Measurements from ENCODE around the gene BOLA1. TPM values are rescaled to one million over a fixed set of nuclear protein-coding genes. Genes with fewer than 3 reads are reported as not detected.
"Not testable (repeated sequence)": the region's sequence is repeated elsewhere in the genome, so short reads cannot be mapped to it uniquely, and the experiment has no call there.

The BOLA1 gene
- total RNA-seq, 2 experiments from 2014 or later = 24.9 to 27.2 TPM

DNA sequence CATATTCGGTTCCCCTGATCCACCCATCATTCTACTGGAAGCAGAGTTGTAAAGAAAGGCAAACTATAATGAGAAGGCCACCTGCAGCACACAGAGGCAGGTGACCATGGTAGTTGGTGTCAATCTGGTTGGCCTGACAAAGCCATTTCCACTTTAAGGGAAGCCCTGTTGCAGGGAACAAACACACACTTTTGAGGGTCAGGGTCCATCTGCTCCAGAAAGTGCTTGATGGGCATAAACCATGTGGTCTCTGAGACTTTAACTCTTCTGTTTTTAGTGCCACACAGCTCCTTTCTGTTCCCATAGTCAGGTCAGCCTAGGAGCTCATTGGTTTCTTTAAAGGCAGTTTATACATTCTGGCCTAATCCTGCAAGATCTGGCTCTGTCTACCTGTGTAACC, 17.5 kb upstream of the BOLA1 start:
- peak overlapping the region; percentile 5 for H3K27ac Mint-ChIP-seq
- POLR2A ChIA-PET = no interaction called here

DNA sequence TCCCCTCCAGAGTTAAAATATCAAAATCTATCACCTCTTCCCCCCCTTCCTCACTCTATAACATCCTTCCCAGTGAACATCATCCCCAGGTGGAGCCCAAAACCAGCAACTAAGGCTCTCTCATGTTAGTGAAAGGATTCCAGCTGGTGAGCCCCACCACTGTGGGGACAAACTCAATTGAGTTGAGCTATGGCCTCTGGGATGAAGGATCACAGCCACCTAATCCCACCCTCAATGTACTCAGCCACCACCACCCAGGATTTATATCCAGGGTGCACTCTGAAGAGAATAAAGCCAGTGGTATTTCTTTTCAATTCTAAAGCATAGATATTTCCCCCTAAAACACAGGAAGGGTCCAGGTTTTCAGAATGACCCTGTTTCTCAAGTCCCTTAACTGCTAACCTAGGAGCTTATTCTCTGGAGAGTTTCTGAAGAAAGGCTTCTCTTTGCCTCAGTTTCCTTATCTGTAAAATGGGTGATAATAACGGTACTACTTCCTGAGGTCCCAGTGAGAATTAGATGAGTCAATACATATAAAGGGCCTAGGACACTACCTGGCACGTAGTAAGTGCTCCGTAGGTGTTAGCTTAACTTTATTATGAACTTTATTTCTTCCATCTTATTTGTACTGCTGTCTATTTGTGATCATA, 15.6 kb upstream of the BOLA1 start:
- Mint-ChIP-seq H3K27me3 (no peaks in the 10 kb centered on the region), H3K4me1 (peaks cover 26% of the 10 kb centered on the region), H3K27ac (no peak overlapping the region), H3K9me3 (no peaks in the 10 kb centered on the region), H3K4me3 (peak overlapping the region; percentile 1), H3K36me3 (ENCODE audit: low read depth) (no peaks in the 10 kb centered on the region)
- DNase-seq = no peak
- ChIA-PET POLR2A (interaction anchor here (1.2 to 6.9 kb wide), 13 partner anchors 10 to 745 kb away, joined by 3 to 314 read pairs (median 70); partner anchors contain the start of genes ANP32E, BOLA1, MTMR11 and OTUD7B), CTCF (interaction anchor here (1.4 kb wide), 1 partner anchor 303 kb away, joined by 6 read pairs; no protein-coding TSS in a partner anchor)

More for the DNA sequence above, 17.5 kb upstream of the BOLA1 start:
- H3K36me3 Mint-ChIP-seq (ENCODE audit: low read depth) = no peaks in the 10 kb centered on the region
- H3K4me3 Mint-ChIP-seq = no peak overlapping the region
- CTCF ChIA-PET = no interaction called here
- DNase-seq = no peak
- H3K4me1 Mint-ChIP-seq = peaks cover 29% of the 10 kb centered on the region
- no peaks in the 10 kb centered on the region for H3K27me3 Mint-ChIP-seq
- no peaks in the 10 kb centered on the region for H3K9me3 Mint-ChIP-seq

DNA sequence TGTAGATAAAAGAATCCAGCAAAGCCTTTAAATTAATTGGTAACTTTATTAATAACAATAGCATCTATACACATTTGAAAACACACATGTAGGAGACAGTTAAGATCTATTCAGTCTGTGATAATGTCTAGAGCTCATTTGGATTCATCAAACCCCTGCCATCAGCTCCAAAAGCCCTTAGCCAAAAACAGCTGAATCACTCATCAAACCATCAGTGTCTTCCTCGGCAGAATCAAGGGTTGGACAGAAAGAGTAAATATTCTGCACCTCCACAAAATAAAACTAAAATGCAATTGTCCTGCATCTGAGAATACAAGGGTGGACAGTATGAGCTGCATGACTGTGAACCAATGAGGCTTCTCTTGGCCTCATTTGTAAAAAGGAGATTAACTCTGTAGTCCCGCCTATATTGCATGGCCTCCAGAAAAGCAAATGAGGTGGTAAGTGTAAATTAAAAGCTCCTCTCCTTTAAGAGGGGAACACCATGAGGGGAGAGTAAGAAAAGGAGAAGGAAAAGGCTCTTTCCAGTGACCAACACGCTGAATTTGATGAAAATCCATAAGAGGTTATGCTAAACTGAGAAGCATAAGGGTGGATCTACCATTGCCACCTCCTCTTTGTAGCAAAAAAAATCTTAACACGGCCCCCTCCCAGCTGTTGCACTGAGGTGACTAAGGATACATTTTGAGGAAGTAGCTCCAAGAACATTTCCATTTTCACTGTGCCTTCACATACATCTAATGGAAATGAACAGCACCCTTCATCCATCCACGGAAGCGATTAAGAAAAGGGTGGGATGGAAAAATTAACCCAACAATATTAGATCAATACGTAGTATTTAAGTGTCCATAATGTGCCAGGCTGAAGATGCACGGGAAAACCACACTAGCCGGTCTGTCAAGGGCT, 14.7 kb upstream of the BOLA1 start:
- Mint-ChIP-seq H3K27me3 (no peaks in the 10 kb centered on the region), H3K36me3 (ENCODE audit: low read depth) (no peaks in the 10 kb centered on the region), H3K27ac (no peak overlapping the region), H3K4me1 (peaks cover 18% of the 10 kb centered on the region), H3K4me3 (no peak overlapping the region), H3K9me3 (no peaks in the 10 kb centered on the region)
- ChIA-PET POLR2A (interaction anchor here (0.8 to 6.9 kb wide), 24 partner anchors 7 to 744 kb away, joined by 3 to 314 read pairs (median 20); partner anchors contain the start of genes ANP32E, BOLA1, MTMR11 and OTUD7B), CTCF (interaction anchor here (0.8 to 1.4 kb wide), 3 partner anchors 43 to 302 kb away, joined by 3 to 6 read pairs (median 3); no protein-coding TSS in a partner anchor)
- DNase-seq = peak; percentile 45

DNA sequence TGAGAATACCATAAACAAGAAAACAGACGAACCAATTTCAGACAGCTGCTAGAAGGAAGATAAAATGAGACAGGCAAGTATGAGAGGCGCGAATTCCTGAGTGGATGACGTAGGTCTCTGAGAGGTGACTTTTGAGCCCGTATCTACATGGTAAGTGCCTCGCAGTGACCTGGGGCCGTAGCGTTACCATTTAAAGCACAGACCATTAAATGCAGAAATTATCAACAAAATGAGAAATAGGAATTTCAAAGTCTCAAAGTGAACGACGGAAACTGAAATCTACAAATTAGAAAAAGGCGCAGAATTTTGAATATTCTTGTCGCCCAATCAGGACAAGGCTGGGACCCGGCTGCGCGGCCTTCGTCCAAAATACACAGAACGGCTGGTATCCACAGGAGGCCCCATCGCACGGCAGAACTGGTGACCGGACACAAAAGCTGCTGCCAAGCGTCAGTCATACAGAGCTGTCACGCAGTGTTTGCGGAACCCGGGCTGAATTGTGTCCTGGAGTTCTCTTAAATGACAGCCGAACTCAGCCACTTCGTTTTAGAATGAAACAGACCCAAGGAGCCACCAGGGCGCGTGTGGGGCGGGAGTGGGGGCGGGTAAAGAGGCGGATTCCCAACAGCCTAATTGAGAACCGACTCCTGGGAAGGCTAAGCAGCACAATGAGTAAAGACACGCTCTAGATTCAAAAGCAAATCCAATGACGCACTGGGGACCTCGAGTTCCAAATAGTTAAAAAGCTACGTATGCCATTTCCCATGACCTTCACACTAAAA, 13.8 kb upstream of the BOLA1 start:
- POLR2A ChIA-PET = interaction anchor here (0.8 to 6.9 kb wide), 33 partner anchors 8 to 694 kb away, joined by 3 to 314 read pairs (median 12); partner anchors contain the start of genes ANP32E, BOLA1, MCL1 and MTMR11
- DNase-seq = peak; percentile 83
- H3K27ac Mint-ChIP-seq = no peak overlapping the region
- CTCF ChIA-PET = interaction anchor here (0.8 to 4.6 kb wide), 5 partner anchors 43 to 302 kb away, joined by 3 to 47 read pairs (median 3); partner anchors contain the start of gene PLEKHO1
- H3K36me3 Mint-ChIP-seq (ENCODE audit: low read depth) = no peaks in the 10 kb centered on the region
- H3K4me1 Mint-ChIP-seq = peaks cover 17% of the 10 kb centered on the region
- no peaks in the 10 kb centered on the region for H3K27me3 Mint-ChIP-seq
- H3K9me3 Mint-ChIP-seq = no peaks in the 10 kb centered on the region
- no peak overlapping the region for H3K4me3 Mint-ChIP-seq

DNA sequence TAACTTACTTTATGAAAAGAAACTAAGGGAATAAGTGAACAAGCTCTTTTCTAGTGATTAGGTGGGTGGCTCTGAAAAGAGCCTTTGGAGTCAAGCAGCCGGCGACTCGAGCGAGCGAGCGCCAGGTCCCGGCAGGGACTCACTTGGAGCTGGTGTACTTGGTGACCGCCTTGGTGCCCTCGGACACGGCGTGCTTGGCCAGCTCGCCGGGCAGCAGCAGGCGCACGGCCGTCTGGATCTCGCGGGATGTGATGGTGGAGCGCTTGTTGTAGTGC, 13.3 kb upstream of the BOLA1 start:
- H3K27me3 Mint-ChIP-seq; DNase-seq; H3K27ac Mint-ChIP-seq; H3K36me3 Mint-ChIP-seq (ENCODE audit: low read depth); H3K9me3 Mint-ChIP-seq; H3K4me3 Mint-ChIP-seq: not testable (repeated sequence)
- peaks cover 17% of the 10 kb centered on the region for H3K4me1 Mint-ChIP-seq
- ChIA-PET POLR2A (interaction anchor here (0.8 to 6.9 kb wide), 32 partner anchors 9 to 693 kb away, joined by 3 to 314 read pairs (median 14); partner anchors contain the start of genes ANP32E, BOLA1, MCL1 and MTMR11), CTCF (interaction anchor here (1.6 to 4.8 kb wide), 4 partner anchors 42 to 301 kb away, joined by 3 to 47 read pairs (median 12); partner anchors contain the start of gene PLEKHO1)

DNA sequence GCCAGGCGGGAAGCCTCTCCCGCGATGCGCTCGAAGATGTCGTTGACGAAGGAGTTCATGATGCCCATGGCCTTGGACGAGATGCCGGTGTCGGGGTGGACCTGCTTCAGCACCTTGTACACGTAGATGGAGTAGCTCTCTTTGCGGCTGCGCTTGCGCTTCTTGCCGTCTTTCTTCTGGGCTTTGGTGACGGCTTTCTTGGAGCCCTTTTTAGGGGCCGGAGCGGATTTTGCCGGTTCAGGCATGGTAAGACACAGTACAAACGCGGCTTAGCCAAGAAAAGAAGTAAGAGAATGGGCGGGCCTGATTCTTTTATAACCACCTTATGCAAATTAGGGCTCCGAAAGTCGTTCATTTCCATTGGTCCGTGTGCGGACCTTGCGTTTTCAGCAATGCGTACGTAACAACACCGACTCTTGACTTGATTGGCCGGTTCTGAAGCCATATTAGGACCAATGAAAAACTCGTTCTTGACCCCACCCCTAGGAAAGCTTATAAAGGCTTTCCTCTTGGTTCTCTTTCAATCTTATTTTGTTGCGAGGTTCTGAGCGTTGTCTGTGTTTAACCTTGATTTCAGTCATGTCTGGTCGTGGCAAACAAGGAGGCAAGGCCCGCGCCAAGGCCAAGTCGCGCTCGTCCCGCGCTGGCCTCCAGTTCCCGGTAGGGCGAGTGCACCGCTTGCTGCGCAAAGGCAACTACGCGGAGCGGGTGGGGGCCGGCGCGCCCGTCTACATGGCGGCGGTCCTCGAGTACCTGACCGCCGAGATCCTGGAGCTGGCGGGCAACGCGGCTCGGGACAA, 12.8 kb upstream of the BOLA1 start:
- ChIA-PET CTCF (interaction anchor here (1.3 to 4.8 kb wide), 9 partner anchors 15 to 300 kb away, joined by 3 to 47 read pairs (median 8); partner anchors contain the start of genes PLEKHO1 and SF3B4), POLR2A (interaction anchor here (0.8 to 6.9 kb wide), 63 partner anchors 9 to 1395 kb away, joined by 3 to 314 read pairs (median 6); partner anchors contain the start of genes ANP32E, APH1A, BOLA1 and ENSA)
- Mint-ChIP-seq H3K4me3 (no peak overlapping the region), H3K27me3 (no peaks in the 10 kb centered on the region), H3K4me1 (peaks cover 16% of the 10 kb centered on the region), H3K36me3 (ENCODE audit: low read depth) (no peaks in the 10 kb centered on the region), H3K9me3 (no peaks in the 10 kb centered on the region), H3K27ac (no peak overlapping the region)
- peak; percentile 91 for DNase-seq

DNA sequence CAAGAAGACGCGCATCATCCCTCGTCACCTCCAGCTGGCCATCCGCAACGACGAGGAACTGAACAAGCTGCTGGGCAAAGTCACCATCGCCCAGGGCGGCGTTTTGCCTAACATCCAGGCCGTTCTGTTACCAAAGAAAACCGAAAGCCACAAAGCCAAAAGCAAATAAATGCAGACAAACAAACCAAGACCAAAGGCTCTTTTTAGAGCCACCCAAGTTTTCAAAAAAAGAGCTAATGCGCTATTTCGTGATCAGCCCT, 12.2 kb upstream of the BOLA1 start:
- not testable (repeated sequence) for H3K36me3 Mint-ChIP-seq (ENCODE audit: low read depth); H3K4me3 Mint-ChIP-seq; H3K27me3 Mint-ChIP-seq; DNase-seq; H3K27ac Mint-ChIP-seq; H3K9me3 Mint-ChIP-seq
- peaks cover 15% of the 10 kb centered on the region for H3K4me1 Mint-ChIP-seq
- POLR2A ChIA-PET = interaction anchor here (0.8 to 6.9 kb wide), 59 partner anchors 8 to 1394 kb away, joined by 3 to 314 read pairs (median 7); partner anchors contain the start of genes ANP32E, APH1A, BOLA1 and ENSA
- CTCF ChIA-PET = interaction anchor here (1.3 to 4.8 kb wide), 11 partner anchors 12 to 300 kb away, joined by 3 to 47 read pairs (median 8); partner anchors contain the start of genes BOLA1, PLEKHO1, SF3B4 and VPS45

DNA sequence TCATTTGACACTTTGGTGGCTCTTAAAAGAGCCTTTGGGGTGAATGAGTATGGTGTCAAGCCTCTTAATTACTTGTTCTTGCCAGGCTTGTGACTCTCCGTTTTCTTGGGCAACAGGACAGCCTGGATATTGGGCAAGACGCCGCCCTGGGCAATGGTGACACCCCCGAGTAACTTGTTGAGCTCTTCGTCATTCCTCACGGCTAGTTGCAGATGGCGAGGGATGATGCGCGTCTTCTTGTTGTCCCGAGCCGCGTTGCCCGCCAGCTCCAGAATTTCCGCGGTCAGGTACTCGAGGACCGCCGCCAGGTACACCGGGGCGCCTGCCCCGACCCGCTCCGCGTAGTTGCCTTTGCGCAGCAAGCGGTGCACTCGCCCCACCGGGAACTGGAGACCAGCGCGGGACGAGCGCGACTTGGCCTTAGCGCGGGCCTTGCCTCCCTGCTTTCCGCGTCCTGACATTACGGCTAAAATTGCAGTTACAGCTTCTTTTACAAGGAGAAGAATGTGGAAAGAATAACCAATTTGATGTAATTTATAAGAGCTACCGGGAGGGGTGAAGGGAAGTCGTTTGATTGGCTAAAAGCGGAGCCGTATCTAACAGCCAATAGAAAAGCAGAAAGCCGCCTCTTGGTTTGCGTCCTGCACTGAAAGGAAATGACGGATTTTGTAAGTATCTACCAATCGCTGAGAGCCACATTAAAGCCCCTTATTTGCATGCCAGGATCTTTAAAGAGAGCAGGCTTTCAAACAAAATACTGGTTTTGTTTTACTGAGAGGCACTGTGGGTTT, 11.7 kb upstream of the BOLA1 start:
- POLR2A ChIA-PET = interaction anchor here (0.6 to 6.9 kb wide), 68 partner anchors 8 to 1394 kb away, joined by 3 to 314 read pairs (median 5); partner anchors contain the start of genes ANP32E, APH1A, BOLA1 and ENSA
- H3K4me3 Mint-ChIP-seq = no peak overlapping the region
- no peaks in the 10 kb centered on the region for H3K27me3 Mint-ChIP-seq
- no peaks in the 10 kb centered on the region for H3K36me3 Mint-ChIP-seq (ENCODE audit: low read depth)
- no peak overlapping the region for H3K27ac Mint-ChIP-seq
- CTCF ChIA-PET = interaction anchor here (0.7 to 4.8 kb wide), 17 partner anchors 12 to 348 kb away, joined by 3 to 47 read pairs (median 6); partner anchors contain the start of genes BOLA1, PLEKHO1, SF3B4 and VPS45
- H3K9me3 Mint-ChIP-seq = no peaks in the 10 kb centered on the region
- DNase-seq = peak; percentile 83
- H3K4me1 Mint-ChIP-seq = peaks cover 10% of the 10 kb centered on the region

DNA sequence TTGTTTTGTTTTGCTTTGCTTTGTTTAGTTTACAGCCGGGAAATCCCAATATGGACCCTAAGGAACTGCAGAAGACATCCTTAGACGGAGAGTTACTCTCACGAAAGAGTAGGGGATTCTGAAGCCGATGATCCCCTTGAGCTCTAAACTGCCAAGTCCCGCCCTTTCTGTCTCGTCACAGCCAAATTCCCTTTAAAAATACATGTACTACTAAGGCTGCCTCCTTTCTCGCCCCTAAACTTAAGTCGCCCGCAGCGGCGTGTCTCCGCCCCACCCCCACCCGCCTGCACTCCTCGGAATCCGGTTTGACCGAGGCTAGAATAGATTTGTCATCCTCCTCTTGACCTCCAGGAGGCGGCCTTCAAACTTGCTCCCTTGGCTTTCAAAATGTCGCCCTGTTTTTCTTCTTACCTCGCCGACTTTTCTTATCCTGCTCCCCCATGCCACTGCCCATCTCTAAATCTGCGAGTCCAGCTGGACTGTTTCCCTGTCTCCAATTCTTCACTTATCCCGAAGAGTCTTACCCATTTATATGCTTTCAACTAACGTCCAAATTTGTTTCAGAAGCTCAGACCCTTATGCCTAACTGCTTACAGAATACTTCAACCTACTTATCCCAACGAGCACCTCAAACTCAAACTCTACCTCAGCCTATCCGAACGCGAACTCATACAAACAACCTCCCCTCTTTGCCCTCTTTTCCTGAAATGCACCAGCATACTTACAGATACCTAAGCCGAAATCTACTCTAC, 10.9 kb upstream of the BOLA1 start:
- Mint-ChIP-seq H3K36me3 (ENCODE audit: low read depth) (no peaks in the 10 kb centered on the region), H3K4me1 (peaks cover 10% of the 10 kb centered on the region), H3K9me3 (no peaks in the 10 kb centered on the region), H3K4me3 (no peak overlapping the region), H3K27me3 (no peaks in the 10 kb centered on the region), H3K27ac (no peak overlapping the region)
- DNase-seq = peak; percentile 88
- POLR2A ChIA-PET = interaction anchor here (0.6 to 6.9 kb wide), 53 partner anchors 9 to 1169 kb away, joined by 3 to 314 read pairs (median 10); partner anchors contain the start of genes ANP32E, APH1A, BOLA1 and MTMR11
- CTCF ChIA-PET = interaction anchor here (0.5 to 4.8 kb wide), 20 partner anchors 11 to 347 kb away, joined by 3 to 47 read pairs (median 5); partner anchors contain the start of genes BOLA1, PLEKHO1, SF3B4 and VPS45

DNA sequence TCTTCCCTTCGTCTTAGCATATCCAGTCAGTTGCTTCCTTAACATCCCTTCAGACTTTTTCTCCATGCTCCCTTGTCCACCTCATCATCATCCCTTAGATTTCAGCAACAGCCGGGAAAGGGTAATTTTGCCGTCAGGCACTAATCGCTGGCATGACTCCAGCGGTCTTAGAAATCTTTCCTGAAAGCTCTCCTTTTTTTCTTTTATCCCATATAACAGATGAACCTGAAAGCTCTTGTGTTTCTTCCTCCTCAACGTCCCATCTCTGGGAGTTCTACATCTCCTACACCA, 10.4 kb upstream of the BOLA1 start:
- no peak for DNase-seq
- H3K4me3 Mint-ChIP-seq = no peak overlapping the region
- no peak overlapping the region for H3K27ac Mint-ChIP-seq
- H3K27me3 Mint-ChIP-seq = no peaks in the 10 kb centered on the region
- ChIA-PET CTCF (interaction anchor here (0.5 to 4.8 kb wide), 15 partner anchors 10 to 318 kb away, joined by 3 to 47 read pairs (median 5); partner anchors contain the start of genes BOLA1, PLEKHO1, SF3B4 and VPS45), POLR2A (interaction anchor here (0.7 to 6.9 kb wide), 24 partner anchors 10 to 345 kb away, joined by 3 to 314 read pairs (median 38); partner anchors contain the start of genes ANP32E, BOLA1, MTMR11 and OTUD7B)
- H3K36me3 Mint-ChIP-seq (ENCODE audit: low read depth) = no peaks in the 10 kb centered on the region
- H3K9me3 Mint-ChIP-seq = no peaks in the 10 kb centered on the region
- peaks cover 10% of the 10 kb centered on the region for H3K4me1 Mint-ChIP-seq

Measured in activated CD4-positive, alpha-beta memory T cell treated with anti-CD3 and anti-CD28 coated beads, Interleukin-2, amount 10 ng/mL, durations not matched to agents 7 days and 5 days (primary cell).